CD4-positive, alpha-beta memory T cell (primary cell): ENCODE measurements around the gene PCP2. TPM values are rescaled to one million over a fixed set of nuclear protein-coding genes. Genes with fewer than 3 reads are reported as not detected.

ENCODE experiments used
- CTCF ChIA-PET: fragments of 350-600 bp; sonication (Branson Sonifier 250); formaldehyde crosslinking; loops from one replicate; lab custom pipeline; 2021; ENCODE audit warnings: inconsistent platforms; ENCODE audit not compliant: partially characterized antibody; lab: Charles Lee
- POLR2A ChIA-PET: fragments of 350-600 bp; sonication (Branson Sonifier 250); formaldehyde crosslinking; loops from one replicate; lab custom pipeline; 2021; ENCODE audit not compliant: partially characterized antibody; lab: Charles Lee
- DNase-seq, 5 donors: peaks; one replicate each; pipeline versions ENCODE4 v3.0.0 to v3.0.0-alpha.2; 2020 to 2022; ENCODE audit warnings: mixed read lengths in 1 of 5
- H3K27ac ChIP-seq: one replicate; pipeline ENCODE4 v1.7.0; 2013; ENCODE audit warnings: low read depth, low read length
- H3K27me3 ChIP-seq: 2 replicates; pipeline ENCODE4 v1.7.0; 2013; ENCODE audit warnings: mild to moderate bottlenecking, low read length, moderate library complexity; ENCODE audit not compliant: insufficient read depth
- H3K36me3 ChIP-seq: 2 replicates; pipeline ENCODE4 v1.7.0; 2013; ENCODE audit warnings: mild to moderate bottlenecking, low read length, moderate library complexity; ENCODE audit not compliant: insufficient read depth
- H3K4me1 ChIP-seq: 2 replicates; pipeline ENCODE4 v1.7.0; 2013; ENCODE audit warnings: mild to moderate bottlenecking, low read length, moderate library complexity; ENCODE audit not compliant: insufficient read depth
- H3K4me3 ChIP-seq, 2 donors: one replicate each; pipeline ENCODE4 v1.7.0; 2013; ENCODE audit warnings: low read length in 2 of 2, mild to moderate bottlenecking in 1 of 2
- H3K9me3 ChIP-seq, 2 donors: one replicate each; pipeline ENCODE4 v1.7.0; 2013; ENCODE audit warnings: low read length in 2 of 2, control low read depth in 1 of 2; ENCODE audit not compliant: control insufficient read depth in 1 of 2
- H3K27ac Mint-ChIP-seq, 7 donors: one replicate each; pipeline ENCODE4 v1.8.0; 2020 to 2021; ENCODE audit warnings: mixed read lengths in 7 of 7, mild to moderate bottlenecking in 6 of 7, inconsistent platforms in 3 of 7, moderate library complexity in 3 of 7
- H3K27me3 Mint-ChIP-seq, 2 donors: one replicate each; pipeline ENCODE4 v1.8.0; 2020 to 2021; ENCODE audit warnings: mixed read lengths in 2 of 2
- H3K36me3 Mint-ChIP-seq, 2 donors: one replicate each; pipeline ENCODE4 v1.8.0; 2020 to 2021; ENCODE audit warnings: mixed read lengths in 2 of 2, inconsistent platforms in 1 of 2, mild to moderate bottlenecking in 1 of 2
- H3K4me1 Mint-ChIP-seq, 4 donors: one replicate each; pipeline ENCODE4 v1.8.0; 2020 to 2021; ENCODE audit warnings: mixed read lengths in 4 of 4, mild to moderate bottlenecking in 1 of 4
- H3K4me3 Mint-ChIP-seq, 8 donors: one replicate each; pipeline ENCODE4 v1.8.0; 2020 to 2021; ENCODE audit warnings: mixed read lengths in 8 of 8, mild to moderate bottlenecking in 7 of 8, moderate library complexity in 6 of 8, inconsistent platforms in 3 of 8
- H3K9me3 Mint-ChIP-seq, 8 donors: one replicate each; pipeline ENCODE4 v1.8.0; 2020 to 2021; ENCODE audit warnings: mixed read lengths in 8 of 8, mild to moderate bottlenecking in 5 of 8, inconsistent platforms in 3 of 8, moderate library complexity in 1 of 8
- intact Hi-C: fragments of 100-400 bp; cut with micrococcal nuclease; formaldehyde crosslinking; loops from one replicate; pipeline ENCODE4 v1.15.1; 2023
- polyA plus RNA-seq, 2 donors: library from polyadenylated mRNA; unstranded; fragments of 300-500 nt; fragmentation: Illumina TruSeq; gene quantifications; one replicate each; pipeline ENCODE4 v1.2.3, GENCODE V29; 2021
- total RNA-seq, 2 experiments: library from RNA; stranded (reverse); gene quantifications; one replicate each; pipeline ENCODE4 v1.2.3, GENCODE V29; 2021

The PCP2 gene
- total and polyA plus RNA-seq, 4 experiments from 2014 or later, result 0.96 to 6.4 (median 3.4) TPM

DNA sequence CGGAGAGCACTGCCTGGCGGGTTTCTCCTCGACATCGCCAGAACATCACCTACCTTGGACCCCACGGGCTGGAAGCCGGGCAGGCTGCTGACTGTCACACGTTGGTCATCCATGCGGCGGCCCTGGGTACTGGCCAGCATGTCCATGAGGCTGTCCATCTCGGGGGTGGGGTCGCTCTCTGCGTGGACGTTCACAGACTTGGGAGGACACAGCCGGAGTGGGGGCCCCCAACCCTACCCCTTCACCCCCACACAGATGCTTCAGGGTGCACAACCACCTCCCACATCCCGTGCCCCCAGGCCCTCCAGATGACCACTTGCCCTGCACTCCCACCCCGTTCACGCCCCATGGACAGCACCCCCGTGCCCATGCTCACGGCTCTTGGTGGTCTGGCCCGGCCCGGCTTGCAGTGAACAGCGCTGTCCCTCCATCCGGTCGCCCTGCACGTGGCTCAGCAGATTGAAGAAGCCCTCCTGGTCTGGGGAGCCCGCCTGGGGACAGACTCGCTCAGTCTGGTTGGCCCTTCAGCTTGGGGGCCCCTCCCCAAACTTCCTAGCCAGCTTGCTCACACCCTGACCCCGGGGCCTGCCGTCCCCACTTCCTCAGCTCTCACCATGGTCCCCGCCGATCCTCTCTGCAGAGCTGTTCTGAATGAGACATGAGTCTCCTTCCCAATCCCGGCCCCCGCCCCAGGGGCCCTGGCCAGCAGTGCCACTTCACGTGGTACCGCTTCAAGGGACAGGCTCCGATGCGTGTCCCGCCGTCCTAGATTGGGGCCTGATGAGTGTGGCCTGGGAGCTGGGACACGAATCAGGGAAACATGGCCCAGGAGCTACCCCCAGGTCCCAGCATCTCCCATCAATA lies 947 bp downstream of the PCP2 start:
- peaks cover 0 to 1% (median 0%) of the 10 kb centered on the region in 8 donors for H3K9me3 Mint-ChIP-seq
- peaks cover 0 to 27% of the 10 kb centered on the region in 2 donors for H3K36me3 Mint-ChIP-seq
- Histone ChIP-seq H3K27ac (no peak overlapping the region), H3K27me3 (no peaks in the 10 kb centered on the region), H3K9me3 (no peaks in the 10 kb centered on the region), H3K4me1 (peaks cover 39% of the 10 kb centered on the region), H3K4me3 (no peak overlapping the region), H3K36me3 (peaks cover 6% of the 10 kb centered on the region)
- intact Hi-C loops, result no loop called here
- peak overlapping the region in 2 of 7 donors; percentile 7 to 13 for H3K27ac Mint-ChIP-seq
- no peaks in the 10 kb centered on the region for H3K27me3 Mint-ChIP-seq
- CTCF ChIA-PET, result interaction anchor here (1.0 kb wide), 1 partner anchor 20 kb away, joined by 4 read pairs; no protein-coding TSS in a partner anchor
- peak overlapping the region in 1 of 8 donors; percentile 25 for H3K4me3 Mint-ChIP-seq
- POLR2A ChIA-PET, result interaction anchor here (1.3 to 1.8 kb wide), 2 partner anchors 8 to 10 kb away, joined by 3 to 4 read pairs; no protein-coding TSS in a partner anchor
- DNase-seq, result no peak
- peaks cover 20 to 68% (median 44%) of the 10 kb centered on the region in 4 donors for H3K4me1 Mint-ChIP-seq

DNA sequence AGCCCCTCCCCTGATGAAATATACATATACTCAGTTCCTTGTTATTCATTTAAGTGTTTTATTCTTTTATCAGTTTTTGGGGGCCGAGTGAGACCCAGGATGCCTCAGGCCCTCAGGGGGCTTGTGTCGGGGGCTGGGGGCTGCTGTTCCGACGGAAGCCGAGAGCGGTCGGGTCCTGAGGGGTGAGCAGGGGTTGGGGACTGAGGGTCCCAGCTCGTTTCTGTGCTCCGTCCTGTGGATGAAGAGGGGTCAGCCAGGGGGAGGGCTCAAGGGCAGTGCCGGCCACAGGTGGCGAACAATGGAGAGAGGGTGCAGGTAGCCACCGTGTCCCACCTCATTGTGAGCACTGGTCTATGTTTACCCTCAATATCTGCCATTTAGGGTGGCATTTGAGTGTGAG lies 1.9 kb downstream of the PCP2 start:
- H3K27ac Mint-ChIP-seq, result peak overlapping the region in 1 of 7 donors; percentile 44
- H3K27me3 Mint-ChIP-seq, result no peaks in the 10 kb centered on the region
- CTCF ChIA-PET, result no interaction called here
- Histone ChIP-seq H3K27me3 (no peaks in the 10 kb centered on the region), H3K4me3 (no peak overlapping the region), H3K36me3 (peaks cover 13% of the 10 kb centered on the region), H3K27ac (no peak overlapping the region), H3K4me1 (peaks cover 38% of the 10 kb centered on the region), H3K9me3 (no peaks in the 10 kb centered on the region)
- intact Hi-C loops, result no loop called here
- peak overlapping the region in 4 of 8 donors; percentile 21 to 33 (median 26) for H3K4me3 Mint-ChIP-seq
- DNase-seq, result no peak
- POLR2A ChIA-PET, result interaction anchor here (1.8 kb wide), 1 partner anchor 7 kb away, joined by 4 read pairs; no protein-coding TSS in a partner anchor
- H3K9me3 Mint-ChIP-seq, result peaks cover 0 to 3% (median 0%) of the 10 kb centered on the region in 8 donors
- peaks cover 4 to 32% of the 10 kb centered on the region in 2 donors for H3K36me3 Mint-ChIP-seq
- peaks cover 20 to 61% (median 45%) of the 10 kb centered on the region in 4 donors for H3K4me1 Mint-ChIP-seq

DNA sequence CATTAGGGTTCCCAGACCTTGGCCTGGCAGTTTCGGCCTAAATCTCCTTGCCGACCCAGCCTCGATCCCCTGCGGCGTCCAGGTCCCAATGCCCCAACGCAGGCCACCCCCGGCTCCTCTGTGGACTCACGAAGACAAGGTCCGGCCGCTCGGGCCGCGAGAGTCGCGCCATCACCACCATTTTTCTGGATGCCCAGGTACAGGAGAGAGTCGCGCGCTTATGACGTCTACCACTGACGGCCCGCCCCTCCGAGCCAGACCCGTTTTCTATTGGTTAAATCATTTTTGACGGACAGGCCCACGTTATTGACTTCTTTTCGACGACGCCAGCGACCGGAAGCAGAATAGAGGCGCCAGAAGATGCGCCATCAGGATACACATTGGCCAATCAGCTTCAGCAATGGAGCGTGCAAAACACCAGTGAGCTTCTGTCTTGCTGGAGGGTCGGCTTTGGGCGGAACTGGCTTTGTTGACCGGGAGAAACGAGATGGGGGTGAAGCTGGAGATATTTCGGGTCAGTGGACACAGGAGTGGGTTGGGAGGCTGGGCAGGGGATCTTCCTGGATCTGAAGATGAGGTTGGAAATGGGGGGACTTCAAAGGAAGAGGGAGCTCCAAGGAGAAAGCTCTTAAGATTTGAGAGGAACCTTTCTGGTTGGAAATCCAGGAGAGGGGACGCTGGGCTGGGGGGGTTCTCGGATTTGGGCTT lies 4.0 kb downstream of the PCP2 start, which contains the start of the genes PET100 and XAB2:
TSS of gene PET100 (plus strand) at position 447 of the 708 bp plus-strand sequence. CDS start at position 488, 41 bp downstream.
TSS of gene XAB2 (minus strand) at position 199 of the 708 bp plus-strand sequence. CDS start at position 181, 18 bp downstream.
- CTCF ChIA-PET, result interaction anchor here (0.6 to 1.7 kb wide), 10 partner anchors 8 to 373 kb away, joined by 3 to 6 read pairs (median 3); partner anchors contain the start of gene TRAPPC5
- peak within 1 kb of the TSS; percentile 92 to 100 (median 99) for H3K27ac Mint-ChIP-seq
- peak within 1 kb of the TSS; percentile 81 to 96 for H3K4me3 ChIP-seq
- H3K9me3 Mint-ChIP-seq, result peaks cover 0 to 3% (median 0%) of the 10 kb centered on the region in 8 donors
- peaks cover 31% of the 10 kb centered on the region for H3K4me1 ChIP-seq
- POLR2A ChIA-PET, result interaction anchor here (0.7 to 2.8 kb wide), 23 partner anchors 9 to 815 kb away, joined by 3 to 15 read pairs (median 6); partner anchors contain the start of genes ARHGEF18, HNRNPM, MCOLN1 and PNPLA6
- H3K4me3 Mint-ChIP-seq, result peak within 1 kb of the TSS; percentile 95 to 99 (median 96)
- peaks cover 26% of the 10 kb centered on the region for H3K36me3 ChIP-seq
- no peaks in the 10 kb centered on the region for H3K27me3 Mint-ChIP-seq
- peaks cover 4 to 33% of the 10 kb centered on the region in 2 donors for H3K36me3 Mint-ChIP-seq
- H3K27me3 ChIP-seq, result no peaks in the 10 kb centered on the region
- H3K27ac ChIP-seq, result peak within 1 kb of the TSS; percentile 94
- H3K9me3 ChIP-seq, result no peaks in the 10 kb centered on the region
- H3K4me1 Mint-ChIP-seq, result peaks cover 16 to 47% (median 34%) of the 10 kb centered on the region in 4 donors
- DNase-seq, result peak; percentile 93 to 98 (median 96)
- intact Hi-C loops, result loop anchor here (1.0 to 5.0 kb wide), 3 partner anchors 8 to 293 kb away; partner anchors contain the start of genes SNAPC2, STXBP2 and TRAPPC5

DNA sequence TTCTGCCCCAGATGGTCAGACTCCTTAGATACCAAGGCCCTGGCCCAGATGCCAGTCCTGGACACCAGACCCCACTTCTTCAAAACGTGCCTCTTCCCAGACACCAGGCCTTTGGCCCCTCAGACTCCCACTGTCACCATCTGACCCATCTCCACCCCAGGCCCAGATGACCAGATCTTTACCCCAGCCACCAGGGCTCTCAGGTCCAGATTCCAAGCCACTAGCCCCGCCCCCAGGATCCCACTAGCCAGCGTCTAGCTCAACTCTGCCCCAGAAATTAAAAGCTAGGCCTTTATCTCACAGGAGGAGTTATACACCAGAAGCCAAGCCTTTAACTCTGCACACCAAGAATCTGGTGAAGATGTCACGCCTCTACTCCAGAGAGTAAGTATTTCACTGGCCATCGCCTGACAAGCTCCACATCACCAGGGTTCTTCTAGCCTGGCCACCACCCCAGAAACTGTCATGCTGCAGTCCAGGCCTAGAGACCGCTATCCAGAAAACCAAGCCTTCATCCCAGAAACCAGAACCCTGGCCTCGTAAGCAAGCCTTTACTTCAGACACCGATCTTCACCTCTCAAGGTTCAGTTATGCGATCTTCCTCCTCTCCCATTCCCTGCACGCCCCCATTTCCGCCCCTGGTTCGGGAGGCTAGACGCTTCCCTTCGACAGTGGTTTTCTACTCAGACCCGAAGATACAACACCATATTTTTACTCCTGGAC lies 4.8 kb downstream of the PCP2 start:
- Mint-ChIP-seq H3K9me3 (peaks cover 0 to 3% (median 0%) of the 10 kb centered on the region in 8 donors), H3K4me3 (peak overlapping the region; percentile 95 to 99 (median 96)), H3K27ac (peak overlapping the region; percentile 92 to 100 (median 99)), H3K27me3 (no peaks in the 10 kb centered on the region), H3K4me1 (peaks cover 14 to 41% (median 33%) of the 10 kb centered on the region in 4 donors), H3K36me3 (peaks cover 4 to 30% of the 10 kb centered on the region in 2 donors)
- Histone ChIP-seq H3K4me1 (peaks cover 31% of the 10 kb centered on the region), H3K27me3 (no peaks in the 10 kb centered on the region), H3K36me3 (peaks cover 26% of the 10 kb centered on the region), H3K4me3 (peak overlapping the region; percentile 81 to 96), H3K27ac (peak overlapping the region; percentile 94), H3K9me3 (no peaks in the 10 kb centered on the region)
- CTCF ChIA-PET, result interaction anchor here (0.6 to 2.2 kb wide), 8 partner anchors 9 to 374 kb away, joined by 3 to 7 read pairs (median 4); partner anchors contain the start of gene TRAPPC5
- peak in 1 of 5 donors; percentile 35 for DNase-seq
- POLR2A ChIA-PET, result interaction anchor here (0.7 to 2.8 kb wide), 20 partner anchors 8 to 816 kb away, joined by 3 to 15 read pairs (median 6); partner anchors contain the start of genes ARHGEF18, HNRNPM, MCOLN1 and PNPLA6
- intact Hi-C loops, result loop anchor here (1.0 to 5.0 kb wide), 3 partner anchors 9 to 294 kb away; partner anchors contain the start of genes SNAPC2, STXBP2 and TRAPPC5

DNA sequence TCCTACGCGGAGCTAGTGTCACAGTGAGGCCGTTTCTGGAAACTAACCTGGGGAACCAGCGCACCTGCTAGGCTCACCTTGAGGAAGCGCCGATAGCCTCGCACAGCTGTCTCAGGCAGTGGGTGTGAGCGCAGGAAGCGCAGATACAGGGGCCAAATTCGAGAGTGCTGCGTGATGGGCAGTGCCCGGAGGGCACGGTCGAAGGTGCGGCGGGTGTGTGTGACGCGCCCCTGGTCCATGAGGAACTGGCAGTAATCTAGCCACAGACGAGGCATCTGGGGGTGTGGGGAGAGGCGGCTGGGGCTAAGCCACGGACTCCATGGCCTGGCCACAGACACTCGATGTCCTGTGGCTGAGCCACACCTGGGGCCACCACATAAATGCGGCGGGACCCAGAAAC lies 6.4 kb downstream of the PCP2 start:
- no peaks in the 10 kb centered on the region for H3K27me3 ChIP-seq
- peaks cover 37% of the 10 kb centered on the region for H3K36me3 ChIP-seq
- ChIA-PET CTCF (interaction anchor here (2.2 kb wide), 1 partner anchor 54 kb away, joined by 7 read pairs; the partner anchor contains the start of gene TRAPPC5), POLR2A (interaction anchor here (1.6 kb wide), 1 partner anchor 11 kb away, joined by 5 read pairs; no protein-coding TSS in a partner anchor)
- H3K36me3 Mint-ChIP-seq, result peaks cover 12 to 35% of the 10 kb centered on the region in 2 donors
- H3K9me3 ChIP-seq, result no peaks in the 10 kb centered on the region
- H3K4me3 Mint-ChIP-seq, result peak overlapping the region in 5 of 8 donors; percentile 17 to 96 (median 45)
- H3K4me1 ChIP-seq, result peaks cover 31% of the 10 kb centered on the region
- intact Hi-C loops, result loop anchor here (5.0 kb wide), 1 partner anchor 295 kb away; the partner anchor contains the start of gene SNAPC2
- peaks cover 0 to 3% (median 0%) of the 10 kb centered on the region in 8 donors for H3K9me3 Mint-ChIP-seq
- no peak overlapping the region for H3K27ac ChIP-seq
- peaks cover 17 to 45% (median 33%) of the 10 kb centered on the region in 4 donors for H3K4me1 Mint-ChIP-seq
- no peak overlapping the region for H3K4me3 ChIP-seq
- DNase-seq, result no peak
- H3K27me3 Mint-ChIP-seq, result no peaks in the 10 kb centered on the region
- H3K27ac Mint-ChIP-seq, result peak overlapping the region in 3 of 7 donors; percentile 13 to 62 (median 46)
